IMR-90 (cell line): ENCODE results near the gene DCC. TPM values are rescaled to one million over a fixed set of nuclear protein-coding genes. Genes with fewer than 3 reads are reported as not detected.

Experiments
- ATAC-seq: fragments of 200-7000 bp; cut with Tn5 transposase; 2 replicates; pipeline ENCODE4 v1.9.1; 2020; ENCODE audit warnings: low read depth, mild to moderate bottlenecking, moderate library complexity
- BruUV-seq: library from RNA; stranded (reverse); fragments of 400-500 nt; replicated peaks from 2 replicates; lab custom pipeline; 2021; lab: Mats Ljungman, UMichigan
- CTCF ChIA-PET: fragments of 300-600 bp; formaldehyde crosslinking; extraction: SDS; loops from one replicate; lab custom pipeline; 2021; ENCODE audit warnings: antibody characterized with exemption; lab: Yijun Ruan, JAX
- POLR2A ChIA-PET: fragments of 300-600 bp; sonication (Branson Sonifier 250); formaldehyde crosslinking; loops from one replicate; lab custom pipeline; 2022; ENCODE audit warnings: antibody characterized with exemption; ENCODE audit not compliant: unreplicated experiment; lab: Charles Lee
- DNase-seq: peaks from one replicate; pipeline ENCODE4 v3.0.0; 2013
- H2AFZ ChIP-seq: replicated peaks from 2 replicates; pipeline ENCODE3; 2013; ENCODE audit warnings: low read length, mild to moderate bottlenecking; ENCODE audit not compliant: poor library complexity
- H2AK5ac ChIP-seq: 2 replicates; pipeline ENCODE4 v1.6.1; 2013; ENCODE audit warnings: low read depth, low read length, inconsistent platforms
- H2AK9ac ChIP-seq: replicated peaks from 2 replicates; pipeline ENCODE3; 2013; ENCODE audit warnings: mild to moderate bottlenecking, low read depth, low read length, moderate library complexity; ENCODE audit not compliant: poor library complexity
- H2BK120ac ChIP-seq: 2 replicates; pipeline ENCODE4 v1.6.1; 2013; ENCODE audit warnings: low read depth, low read length, inconsistent platforms
- H2BK15ac ChIP-seq: 3 replicates; pipeline ENCODE4 v1.6.1; 2013; ENCODE audit warnings: low read depth, low read length, inconsistent platforms
- H2BK20ac ChIP-seq: 2 replicates; pipeline ENCODE4 v1.6.1; 2013; ENCODE audit warnings: low read depth, mild to moderate bottlenecking, inconsistent platforms, low read length, moderate library complexity
- H2BK5ac ChIP-seq: 2 replicates; pipeline ENCODE4 v1.6.1; 2013; ENCODE audit warnings: mild to moderate bottlenecking, low read depth, low read length, inconsistent platforms; ENCODE audit not compliant: poor library complexity, severe bottlenecking
- H3K14ac ChIP-seq: replicated peaks from 2 replicates; pipeline ENCODE4 v1.6.1; 2013; ENCODE audit warnings: low read depth, low read length, inconsistent platforms
- H3K18ac ChIP-seq: 2 replicates; pipeline ENCODE4 v1.6.1; 2013; ENCODE audit warnings: low read depth, low read length, control low read depth
- H3K23ac ChIP-seq: 2 replicates; pipeline ENCODE4 v1.6.1; 2013; ENCODE audit warnings: low read depth, low read length, inconsistent platforms
- H3K27ac ChIP-seq: 2 replicates; pipeline ENCODE4 v1.5.1; 2013; ENCODE audit warnings: mild to moderate bottlenecking, control low read depth, low read length; ENCODE audit not compliant: insufficient read depth
- H3K27me3 ChIP-seq: 2 replicates; pipeline ENCODE4 v1.6.1; 2013; ENCODE audit warnings: low read length; ENCODE audit not compliant: control insufficient read depth, insufficient read depth
- H3K36me3 ChIP-seq: 2 replicates; pipeline ENCODE4 v1.6.1; 2013; ENCODE audit warnings: low read length, mixed read lengths; ENCODE audit not compliant: control insufficient read depth, insufficient read depth
- H3K4ac ChIP-seq: 2 replicates; pipeline ENCODE4 v1.6.1; 2013; ENCODE audit warnings: low read depth, low read length, inconsistent platforms
- H3K4me1 ChIP-seq: 2 replicates; pipeline ENCODE4 v1.6.1; 2013; ENCODE audit warnings: low read length, mixed read lengths; ENCODE audit not compliant: control insufficient read depth, insufficient read depth
- H3K4me2 ChIP-seq: 2 replicates; pipeline ENCODE4 v1.6.1; 2013; ENCODE audit warnings: low read depth, mild to moderate bottlenecking, control low read depth, low read length, moderate library complexity
- H3K4me3 ChIP-seq: 2 replicates; pipeline ENCODE4 v1.5.1; 2013; ENCODE audit warnings: low read depth, mild to moderate bottlenecking, control low read depth, low read length, moderate library complexity; ENCODE audit not compliant: insufficient read depth
- H3K56ac ChIP-seq: 2 replicates; pipeline ENCODE4 v1.6.1; 2013; ENCODE audit warnings: low read length, inconsistent platforms; ENCODE audit not compliant: insufficient read depth; ENCODE audit errors: extremely low read depth
- H3K79me1 ChIP-seq, 2 experiments: 2 replicates each; pipeline ENCODE4 v1.6.1; 2013; ENCODE audit warnings: low read length in 2 of 2, inconsistent platforms in 1 of 2, low read depth in 1 of 2
- H3K9ac ChIP-seq: 2 replicates; pipeline ENCODE4 v1.6.1; 2013; ENCODE audit warnings: low read depth, low read length, control low read depth
- H3K9me1 ChIP-seq: 2 replicates; pipeline ENCODE4 v1.6.1; 2013; ENCODE audit warnings: low read length, inconsistent platforms; ENCODE audit not compliant: insufficient read depth
- H3K9me3 ChIP-seq: 2 replicates; pipeline ENCODE4 v1.6.1; 2013; ENCODE audit warnings: low read length; ENCODE audit not compliant: control insufficient read depth, insufficient read depth
- H4K20me1 ChIP-seq: 2 replicates; pipeline ENCODE4 v1.6.1; 2013; ENCODE audit warnings: low read length, inconsistent platforms; ENCODE audit not compliant: insufficient read depth
- H4K5ac ChIP-seq: 2 replicates; pipeline ENCODE4 v1.6.1; 2013; ENCODE audit warnings: mild to moderate bottlenecking, low read depth, low read length, control low read depth
- H4K8ac ChIP-seq, 2 experiments: 2 replicates each; pipeline ENCODE4 v1.6.1; 2013; ENCODE audit warnings: low read depth in 2 of 2, low read length in 2 of 2, control low read depth in 1 of 2, inconsistent platforms in 1 of 2
- H4K91ac ChIP-seq: 2 replicates; pipeline ENCODE4 v1.6.1; 2013; ENCODE audit warnings: low read depth, low read length, inconsistent platforms; ENCODE audit not compliant: insufficient read depth
- CEBPB ChIP-seq: IDR thresholded peaks from 2 replicates; pipeline ENCODE4 v1.6.1; 2012; ENCODE audit warnings: low read depth, low read length, improper control_type of control experiment
- CHD1 ChIP-seq: IDR thresholded peaks from 2 replicates; pipeline ENCODE4 v1.6.1; 2012; ENCODE audit warnings: low read depth, low read length, improper control_type of control experiment
- CTCF ChIP-seq: conservative IDR thresholded peaks from 2 replicates; pipeline ENCODE4 v1.5.1; 2012; ENCODE audit warnings: mild to moderate bottlenecking, low read depth, low read length, improper control_type of control experiment
- ELK1 ChIP-seq: fragments of 150-350 bp; IDR thresholded peaks from 2 replicates; pipeline ENCODE4 v1.6.1; 2016; ENCODE audit warnings: low read depth, mild to moderate bottlenecking, low read length, moderate library complexity, borderline replicate concordance
- NFE2L2 ChIP-seq: fragments of 150-350 bp; IDR thresholded peaks from 2 replicates; pipeline ENCODE4 v1.6.1; 2016; ENCODE audit warnings: low read depth, mild to moderate bottlenecking, low read length
- POLR2A ChIP-seq: IDR thresholded peaks from 2 replicates; pipeline ENCODE4 v1.6.1; 2012; ENCODE audit warnings: mild to moderate bottlenecking, low read depth, low read length
- RAD21 ChIP-seq: IDR thresholded peaks from 2 replicates; pipeline ENCODE4 v1.6.1; 2012; ENCODE audit warnings: low read length, improper control_type of control experiment
- RFX5 ChIP-seq: IDR thresholded peaks from 2 replicates; pipeline ENCODE4 v1.8.0; 2012; ENCODE audit warnings: low read depth, mild to moderate bottlenecking, low read length, moderate library complexity
- USF2 ChIP-seq: fragments of 150-350 bp; IDR thresholded peaks from 2 replicates; pipeline ENCODE4 v1.6.1; 2017; ENCODE audit warnings: mild to moderate bottlenecking, antibody characterized with exemption, low read length, low read depth
- WGBS, 2 experiments: methylation state at CpG; one replicate each; pipeline versions ENCODE4 v1.1.5 to v1.1.7; 2013; ENCODE audit warnings: missing lambda C conversion rate in 2 of 2; ENCODE audit not compliant: insufficient read length in 1 of 2; ENCODE audit errors: extremely low coverage in 2 of 2; 5-methylcytosine and 5-hydroxymethylcytosine counted together
- dilution Hi-C: fragments of 300-500 bp; cut with HindIII; formaldehyde crosslinking; loops from one replicate; pipeline ENCODE4 v1.14.3; 2018; ENCODE audit warnings: low sequenced_read_pairs; ENCODE audit not compliant: unreplicated experiment
- in situ Hi-C: fragments of 300-500 bp; cut with MboI; formaldehyde crosslinking; loops from 3 replicates; pipeline ENCODE4 v1.14.3; 2019; ENCODE audit warnings: low sequenced_read_pairs, inconsistent platforms, mixed read lengths
- intact Hi-C: fragments of 100-400 bp; cut with micrococcal nuclease; formaldehyde crosslinking; loops from 2 replicates; pipeline ENCODE4 v1.10.0; 2022
- polyA plus RNA-seq, 3 experiments: library from polyadenylated mRNA; depleted of rRNA; stranded (reverse); fragments of >200 nt; gene quantifications; 2 replicates each; pipeline ENCODE4 v1.2.3, GENCODE V29; 2012; ENCODE audit warnings: low replicate concordance in 1 of 3
- total RNA-seq: library from RNA; depleted of rRNA; stranded (reverse); fragments of >200 nt; gene quantifications from 2 replicates; pipeline ENCODE4 v1.2.3, GENCODE V29; 2012

DCC gene
- total and polyA plus RNA-seq, 2 of the 4 experiments (the other 2 are of a cell fraction) = 0.31 to 0.54 TPM

GRCh38 chr18:52920665-52921064 lies 580.7 kb downstream of the DCC start:
- Histone ChIP-seq H3K23ac (no peak overlapping the region), H2AK5ac (no peak overlapping the region), H3K56ac (no peak overlapping the region), H4K8ac (no peak overlapping the region), H3K27me3 (no peaks in the 10 kb centered on the region), H3K79me1 (no peaks in the 10 kb centered on the region), H4K20me1 (no peaks in the 10 kb centered on the region), H4K91ac (no peak overlapping the region), H4K5ac (no peak overlapping the region), H3K27ac (no peak overlapping the region), H3K4me3 (no peak overlapping the region), H2AK9ac (no peak overlapping the region), H3K4me1 (no peaks in the 10 kb centered on the region), H3K18ac (no peak overlapping the region), H3K14ac (no peak overlapping the region), H3K9ac (no peak overlapping the region), H3K4me2 (no peak overlapping the region), H3K4ac (no peak overlapping the region), H3K36me3 (no peaks in the 10 kb centered on the region), H2BK120ac (no peak overlapping the region), H2AFZ (no peak overlapping the region), H2BK20ac (no peak overlapping the region), H2BK15ac (no peak overlapping the region), H3K9me3 (peaks cover 3% of the 10 kb centered on the region), H2BK5ac (no peak overlapping the region), H3K9me1 (no peaks in the 10 kb centered on the region)
- no TSS peak for BruUV-seq
- intact Hi-C loops (no loop called here), dilution Hi-C loops (no loop called here), in situ Hi-C loops (no loop called here)
- CTCF ChIA-PET = no interaction called here
- ATAC-seq (no peak), DNase-seq (no peak)
- no peak for TF ChIP-seq RFX5
- TF ChIP-seq RAD21 = no peak
- TF ChIP-seq ELK1 = no peak
- no peak for TF ChIP-seq CHD1
- no peak for TF ChIP-seq NFE2L2
- TF ChIP-seq CTCF = no peak
- no peak for TF ChIP-seq POLR2A
- no peak for TF ChIP-seq USF2
- TF ChIP-seq CEBPB = no peak
- POLR2A ChIA-PET = no interaction called here
- no CpG with 5 or more reads among the region's 1 CpG for WGBS, 2 experiments
